GM12801 (cell line): ENCODE measurements around the gene MISFA.

Experiments used
- CTCF ChIP-seq: IDR thresholded peaks from one replicate; pipeline ENCODE4 v1.5.1; 2011; ENCODE audit warnings: control low read depth; ENCODE audit not compliant: insufficient read length; ENCODE audit errors: extremely low read depth

MISFA gene

GRCh38 chr11:18580113-18580766 is 19.3 kb upstream of the MISFA start:
- no peak for TF ChIP-seq CTCF

GRCh38 chr11:18581825-18582224 is 17.8 kb upstream of the MISFA start:
- TF ChIP-seq CTCF, result no peak

- no peak for TF ChIP-seq CTCF
Observed at GRCh38 chr11:18588297-18589252, 11.0 kb upstream of the MISFA start, which contains the start of gene UEVLD. Gene UEVLD, minus strand, starts transcription at chr11:18588734. Its CDS starts 80 bp downstream, at chr11:18588654.

- no peak for TF ChIP-seq CTCF
Observed at GRCh38 chr11:18590571-18590970, 9.0 kb upstream of the MISFA start.

- TF ChIP-seq CTCF, result no peak
Observed at GRCh38 chr11:18594999-18595749, 4.4 kb upstream of the MISFA start.

GRCh38 chr11:18600915-18601569 is 1.5 kb downstream of the MISFA start:
- no peak for TF ChIP-seq CTCF

GRCh38 chr11:18608376-18608775 is 8.8 kb downstream of the MISFA start:
- no peak for TF ChIP-seq CTCF
